ENCODE measurements around the gene ELOB.

ELOB gene

GRCh38 chr16:2783581-2784357, 6.7 kb upstream of the ELOB start:
- TF ChIP-seq ZBTB6 (tag by site-specific recombination; IDR thresholded peaks at IDR 0.05) = no peak
- no peak for TF ChIP-seq ZNF777 (tag by site-specific recombination; IDR thresholded peaks at IDR 0.05; ENCODE audit: borderline replicate concordance)
- TF ChIP-seq KLF8 (tag by site-specific recombination; IDR thresholded peaks at IDR 0.05) = no peak
- no peak for TF ChIP-seq ZNF514 (tag by site-specific recombination; IDR thresholded peaks at IDR 0.05)
- no peak for TF ChIP-seq ZNF530 (tag by site-specific recombination; IDR thresholded peaks at IDR 0.05; ENCODE audit: low read depth)
- TF ChIP-seq ZNF449 (tag by site-specific recombination; IDR thresholded peaks at IDR 0.05) = no peak
- TF ChIP-seq AEBP2 (tag by site-specific recombination; IDR thresholded peaks at IDR 0.05; ENCODE audit: borderline replicate concordance) = no peak
- TF ChIP-seq HIC1 (tag by site-specific recombination; IDR thresholded peaks at IDR 0.05) = no peak
- no peak for TF ChIP-seq ZBTB48 (tag by site-specific recombination; IDR thresholded peaks at IDR 0.05)
- no peak for TF ChIP-seq ZNF585B (tag by site-specific recombination; IDR thresholded peaks at IDR 0.05)
- no peak for TF ChIP-seq ZNF211 (tag by site-specific recombination; IDR thresholded peaks at IDR 0.05; ENCODE audit: low read depth)
- TF ChIP-seq CTCF (tag by site-specific recombination; IDR thresholded peaks at IDR 0.05) = no peak
- no peak for TF ChIP-seq ZNF23 (tag by site-specific recombination; IDR thresholded peaks at IDR 0.05; ENCODE audit: borderline replicate concordance)
- TF ChIP-seq ZNF138 (tag by site-specific recombination; IDR thresholded peaks at IDR 0.05; ENCODE audit: borderline replicate concordance) = no peak
- Histone ChIP-seq H3K4me1 (ENCODE audit: control insufficient read depth, insufficient read depth, low read length) (no peaks in the 10 kb centered on the region), H3K27ac (ENCODE audit: extremely low read depth, low read depth, low read length) (no peak overlapping the region), H3K4me3 (ENCODE audit: low read depth, low read length) (no peak overlapping the region), H3K36me3 (ENCODE audit: control insufficient read depth in 2 of 2, insufficient read depth in 1 of 2, low read length in 2 of 2) (no peaks in the 10 kb centered on the region), H3K9me3 (ENCODE audit: control insufficient read depth, insufficient read depth, low read depth, low read length) (no peaks in the 10 kb centered on the region)
- CTCF ChIA-PET = interaction anchor here (0.7 to 1.1 kb wide), 2 partner anchors 21 to 89 kb away, joined by 3 to 4 read pairs; no protein-coding TSS in a partner anchor
- POLR2A ChIA-PET = no interaction called here
